Measurements from ENCODE around the gene COL4A2.
"Not testable (repeated sequence)": the region's sequence is repeated elsewhere in the genome, so short reads cannot be mapped to it uniquely, and the experiment has no call there.

Gene COL4A2

GRCh38 chr13:110523838-110524540 is 216.9 kb downstream of the COL4A2 start:
- no peak for DNase-seq

- DNase-seq = no peak
These were observed 217.6 kb downstream of the COL4A2 start for GRCh38 chr13:110524541-110525257.

- no peak for DNase-seq
These were observed 218.5 kb downstream of the COL4A2 start for GRCh38 chr13:110525328-110526319.

- no peak for DNase-seq
These were observed 221.3 kb downstream of the COL4A2 start for GRCh38 chr13:110528371-110528770.

GRCh38 chr13:110528911-110529310 is 221.8 kb downstream of the COL4A2 start:
- no peak for DNase-seq

- DNase-seq = no peak
These were observed 222.6 kb downstream of the COL4A2 start for GRCh38 chr13:110529522-110530311.

- no peak for DNase-seq
These were observed 224.0 kb downstream of the COL4A2 start for GRCh38 chr13:110531100-110531499.

GRCh38 chr13:110531671-110532083 is 224.6 kb downstream of the COL4A2 start:
- no peak for DNase-seq

GRCh38 chr13:110532258-110532657 is 225.2 kb downstream of the COL4A2 start:
- DNase-seq = not testable (repeated sequence)

- DNase-seq = no peak
These were observed 226.9 kb downstream of the COL4A2 start for GRCh38 chr13:110533771-110534670.

- DNase-seq = no peak
These were observed 228.4 kb downstream of the COL4A2 start for GRCh38 chr13:110535526-110535925.

- DNase-seq = no peak
These were observed 229.1 kb downstream of the COL4A2 start for GRCh38 chr13:110536006-110536693.

- DNase-seq = no peak
These were observed 231.5 kb downstream of the COL4A2 start for GRCh38 chr13:110538632-110539031.

GRCh38 chr13:110539894-110540293 is 232.8 kb downstream of the COL4A2 start:
- no peak for DNase-seq

- no peak for DNase-seq
These were observed 233.9 kb downstream of the COL4A2 start for GRCh38 chr13:110540871-110541525.

- no peak for DNase-seq
These were observed 234.4 kb downstream of the COL4A2 start for GRCh38 chr13:110541526-110541920.

GRCh38 chr13:110542169-110542796 is 235.2 kb downstream of the COL4A2 start:
- DNase-seq = no peak

- DNase-seq = no peak
These were observed 239.3 kb downstream of the COL4A2 start for GRCh38 chr13:110546378-110546777.

- no peak for DNase-seq
These were observed 239.8 kb downstream of the COL4A2 start for GRCh38 chr13:110546926-110547325.
